Thymus (tissue), 11 donors: ENCODE data around the gene KRT16. TPM values are rescaled to one million over a fixed set of nuclear protein-coding genes. Genes with fewer than 3 reads are reported as not detected.
"Not testable (repeated sequence)": the region's sequence is repeated elsewhere in the genome, so short reads cannot be mapped to it uniquely, and the experiment has no call there.

Experiments used
- DNase-seq, 9 donors: peaks; one replicate each; pipeline ENCODE4 v3.0.0-alpha.2; 2013; ENCODE audit warnings: low spot score in 9 of 9, low read depth in 6 of 9, missing footprints in 1 of 9
- H3K27ac ChIP-seq, 2 donors: one replicate each; pipeline ENCODE4 v1.5.1; 2013; ENCODE audit warnings: control low read depth in 1 of 2, low read depth in 1 of 2, low read length in 1 of 2, mild to moderate bottlenecking in 1 of 2, moderate library complexity in 1 of 2
- H3K27me3 ChIP-seq, 2 donors: one replicate each; pipeline ENCODE4 v1.5.1; 2013; ENCODE audit warnings: low read length in 1 of 2; ENCODE audit not compliant: control insufficient read depth in 2 of 2, insufficient read depth in 1 of 2
- H3K36me3 ChIP-seq, 2 donors: one replicate each; pipeline ENCODE4 v1.5.1; 2013; ENCODE audit warnings: low read length in 1 of 2, mild to moderate bottlenecking in 1 of 2, moderate library complexity in 1 of 2; ENCODE audit not compliant: control insufficient read depth in 2 of 2, insufficient read depth in 2 of 2
- H3K4me1 ChIP-seq, 2 donors: one replicate each; pipeline ENCODE4 v1.5.1; 2013; ENCODE audit warnings: low read length in 2 of 2; ENCODE audit not compliant: control insufficient read depth in 2 of 2, insufficient read depth in 2 of 2
- H3K4me3 ChIP-seq, 2 donors: one replicate each; pipeline ENCODE4 v1.5.1; 2013; ENCODE audit warnings: low read length in 2 of 2, control low read depth in 1 of 2, mild to moderate bottlenecking in 1 of 2
- H3K9me3 ChIP-seq, 2 donors: one replicate each; pipeline ENCODE4 v1.5.1; 2013; ENCODE audit warnings: low read length in 1 of 2, mild to moderate bottlenecking in 1 of 2; ENCODE audit not compliant: control insufficient read depth in 2 of 2, insufficient read depth in 1 of 2
- WGBS: extraction: QIAGEN DNeasy Blood & Tissue Kit; methylation state at CpG from one replicate; pipeline ENCODE4 v1.1.7; 2013; 5-methylcytosine and 5-hydroxymethylcytosine counted together
- polyA plus RNA-seq: library from polyadenylated mRNA; stranded (reverse); fragments of 200-250 nt; gene quantifications from one replicate; pipeline ENCODE4 v1.2.3, GENCODE V29; 2013
- total RNA-seq: library from RNA; stranded (reverse); fragments of 120-200 nt; gene quantifications from one replicate; pipeline ENCODE4 v1.2.4, GENCODE V29; 2013
- donor health status: healthy.

Gene KRT16
- total and polyA plus RNA-seq, 2 donors = 7.5 to 262 TPM

GRCh38 chr17:41619036-41619926 lies 6.7 kb upstream of the KRT16 start:
- Histone ChIP-seq H3K27me3 (no peaks in the 10 kb centered on the region), H3K4me3 (no peak overlapping the region), H3K4me1 (peaks cover 0 to 2% of the 10 kb centered on the region in 2 donors), H3K9me3 (no peaks in the 10 kb centered on the region), H3K27ac (no peak overlapping the region), H3K36me3 (no peaks in the 10 kb centered on the region)
- DNase-seq = no peak
- WGBS = 91% methylated on average over 20 of the region's 20 CpGs

GRCh38 chr17:41618341-41619035 lies 5.9 kb upstream of the KRT16 start:
- 82% methylated on average over 13 of the region's 13 CpGs for WGBS
- Histone ChIP-seq H3K27ac (no peak overlapping the region), H3K27me3 (no peaks in the 10 kb centered on the region), H3K4me3 (no peak overlapping the region), H3K4me1 (peaks cover 0 to 2% of the 10 kb centered on the region in 2 donors), H3K36me3 (no peaks in the 10 kb centered on the region), H3K9me3 (no peaks in the 10 kb centered on the region)
- no peak for DNase-seq

DNA sequence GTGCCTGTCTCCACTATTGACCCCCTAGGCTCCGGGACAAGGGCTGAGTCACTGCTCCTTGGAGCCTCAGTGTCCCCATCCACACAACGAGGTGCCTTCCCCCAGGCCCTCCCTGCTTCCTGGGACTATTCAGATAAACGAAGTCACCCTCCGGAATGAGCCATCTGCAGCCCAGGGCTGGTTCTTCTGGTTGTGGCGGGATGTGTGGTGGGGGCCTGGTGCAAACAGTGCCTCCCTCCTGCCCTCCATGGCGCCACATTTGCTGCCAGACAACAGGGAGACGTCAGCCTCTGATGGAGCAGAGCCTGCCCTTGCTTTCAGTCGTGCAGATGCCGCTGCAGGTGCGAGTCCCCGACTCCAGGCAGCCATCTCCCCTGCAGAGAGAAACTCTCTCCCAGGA lies 5.1 kb upstream of the KRT16 start:
- Histone ChIP-seq H3K4me3 (no peak overlapping the region), H3K9me3 (no peaks in the 10 kb centered on the region), H3K27ac (no peak overlapping the region), H3K36me3 (no peaks in the 10 kb centered on the region), H3K27me3 (no peaks in the 10 kb centered on the region), H3K4me1 (peaks cover 0 to 1% of the 10 kb centered on the region in 2 donors)
- DNase-seq = no peak
- 83% methylated on average over 11 of the region's 11 CpGs for WGBS

GRCh38 chr17:41617136-41617535 lies 4.6 kb upstream of the KRT16 start:
- WGBS = 94% methylated on average over 3 of the region's 3 CpGs
- Histone ChIP-seq H3K27me3 (no peaks in the 10 kb centered on the region), H3K4me1 (no peaks in the 10 kb centered on the region), H3K36me3 (no peaks in the 10 kb centered on the region), H3K9me3 (no peaks in the 10 kb centered on the region), H3K27ac (no peak overlapping the region), H3K4me3 (no peak overlapping the region)
- DNase-seq = no peak

GRCh38 chr17:41616486-41616885 lies 3.9 kb upstream of the KRT16 start:
- 86% methylated on average over 4 of the region's 4 CpGs for WGBS
- not testable (repeated sequence) for H3K4me1 ChIP-seq, H3K27ac ChIP-seq, H3K4me3 ChIP-seq, H3K27me3 ChIP-seq, H3K9me3 ChIP-seq, DNase-seq, H3K36me3 ChIP-seq

DNA sequence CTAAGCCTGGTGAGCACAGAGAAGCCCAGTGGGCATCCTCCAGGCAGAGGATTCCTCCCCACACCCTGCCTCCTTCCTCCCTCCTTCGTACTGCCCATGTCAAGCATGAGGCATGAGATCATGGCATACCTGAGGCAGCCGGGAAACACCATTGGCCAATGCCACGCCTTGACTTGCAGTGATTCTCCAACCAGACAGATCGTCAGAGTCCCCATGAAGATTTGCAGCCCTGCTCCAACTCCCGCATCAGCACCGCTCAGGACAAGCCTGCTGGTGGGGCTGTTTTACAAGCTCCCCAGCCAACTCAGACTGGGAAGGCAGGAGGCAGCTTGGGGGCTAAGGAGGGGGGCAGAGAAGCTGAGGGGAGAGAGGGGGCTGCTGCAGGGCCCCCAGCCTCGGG lies 2.9 kb upstream of the KRT16 start:
- no peaks in the 10 kb centered on the region for H3K27me3 ChIP-seq
- no peak for DNase-seq
- H3K4me3 ChIP-seq = no peak overlapping the region
- 64% methylated on average over 7 of the region's 7 CpGs for WGBS
- no peaks in the 10 kb centered on the region for H3K4me1 ChIP-seq
- H3K9me3 ChIP-seq = no peaks in the 10 kb centered on the region
- H3K27ac ChIP-seq = no peak overlapping the region
- no peaks in the 10 kb centered on the region for H3K36me3 ChIP-seq

GRCh38 chr17:41614767-41615166 lies 2.2 kb upstream of the KRT16 start:
- not testable (repeated sequence) for H3K4me1 ChIP-seq, H3K27ac ChIP-seq, H3K9me3 ChIP-seq, DNase-seq, H3K36me3 ChIP-seq, H3K27me3 ChIP-seq, H3K4me3 ChIP-seq
- 53% methylated on average over 9 of the region's 9 CpGs for WGBS

- Histone ChIP-seq H3K9me3 (no peaks in the 10 kb centered on the region), H3K27ac (no peak overlapping the region), H3K4me1 (no peaks in the 10 kb centered on the region), H3K4me3 (no peak overlapping the region), H3K36me3 (no peaks in the 10 kb centered on the region), H3K27me3 (peaks cover 0 to 4% of the 10 kb centered on the region in 2 donors)
- no peak for DNase-seq
- 95% methylated on average over 5 of the region's 5 CpGs for WGBS
Measured at GRCh38 chr17:41614098-41614497, 1.5 kb upstream of the KRT16 start.

- no peak for DNase-seq
- Histone ChIP-seq H3K36me3 (no peaks in the 10 kb centered on the region), H3K27ac (no peak overlapping the region), H3K27me3 (peaks cover 0 to 4% of the 10 kb centered on the region in 2 donors), H3K9me3 (no peaks in the 10 kb centered on the region), H3K4me1 (no peaks in the 10 kb centered on the region), H3K4me3 (no peak overlapping the region)
- WGBS = 92% methylated on average over 11 of the region's 11 CpGs
Measured at GRCh38 chr17:41613277-41614082, 913 bp upstream of the KRT16 start.
